ENCODE data around the gene PPTC7. TPM values are rescaled to one million over a fixed set of nuclear protein-coding genes. Genes with fewer than 3 reads are reported as not detected.

Gene PPTC7
- total and polyA plus RNA-seq, 2 donors (not counting 1 experiment from before 2014, with no cell fraction given) = 6.9 to 12.5 TPM

DNA sequence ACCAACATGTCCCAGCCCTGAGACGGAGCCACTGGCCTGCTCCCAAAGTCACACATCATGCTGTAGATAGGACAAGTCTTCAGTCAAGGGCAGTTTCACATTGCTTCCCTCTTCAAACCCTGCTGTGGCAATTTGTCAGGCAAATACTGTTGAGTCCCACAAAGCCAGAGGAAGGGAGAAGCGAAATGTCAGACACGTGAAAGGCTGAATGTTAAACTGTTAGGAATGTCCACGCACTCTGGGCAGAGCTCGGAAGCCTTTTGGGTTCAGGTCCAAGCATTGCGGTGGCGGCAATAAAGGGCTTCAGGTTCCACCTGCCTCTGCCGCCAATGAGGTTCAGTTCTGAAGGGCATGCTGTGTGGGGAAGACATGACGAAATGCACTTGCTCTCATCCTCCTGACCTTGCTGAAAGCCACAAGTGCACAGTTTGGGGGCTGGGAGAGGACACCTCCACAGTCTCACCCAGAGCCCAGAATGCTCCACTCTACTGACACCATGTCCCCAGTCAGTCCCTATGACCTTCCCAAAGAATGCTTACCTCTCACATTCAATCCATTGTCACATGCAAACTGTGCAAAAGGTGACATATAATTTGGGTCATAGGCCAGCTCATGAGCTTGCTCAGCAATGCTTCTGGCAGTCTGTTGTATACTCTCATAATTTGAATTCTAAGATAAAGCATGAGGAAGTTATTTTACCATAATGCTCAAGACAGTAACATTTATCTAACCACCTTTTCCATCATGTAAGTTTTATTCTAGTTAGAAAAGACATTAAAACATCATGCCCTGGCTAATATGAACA, 45.3 kb downstream of the PPTC7 start:
- Histone ChIP-seq H3K4me2 (ENCODE audit: extremely low read depth, insufficient read depth, low read length) (no peak overlapping the region), H3K27ac (ENCODE audit: insufficient read depth, low read length) (no peak overlapping the region), H3K27me3 (ENCODE audit: control insufficient read depth, insufficient read depth, low read length) (no peaks in the 10 kb centered on the region), H3K4me1 (ENCODE audit: control insufficient read depth, extremely low read depth, insufficient read depth, low read length) (peaks cover 3% of the 10 kb centered on the region), H3K4me3 (replicated peaks in 1 of 4; ENCODE audit: control extremely low read depth in 1 of 4, insufficient read depth in 1 of 4, low read depth in 3 of 4, low read length in 4 of 4) (no peak overlapping the region), H4K20me1 (ENCODE audit: control insufficient read depth, extremely low read depth, insufficient read depth, low read length) (no peaks in the 10 kb centered on the region), H3K79me2 (ENCODE audit: control insufficient read depth, insufficient read depth, low read length) (no peaks in the 10 kb centered on the region), H3K36me3 (ENCODE audit: control insufficient read depth, insufficient read depth, low read length) (peaks cover 4% of the 10 kb centered on the region), H2AFZ (ENCODE audit: low read length) (no peak overlapping the region), H3K9me3 (ENCODE audit: control insufficient read depth, insufficient read depth, low read depth, low read length) (no peaks in the 10 kb centered on the region), H3K9ac (ENCODE audit: insufficient read depth, low read length) (no peak overlapping the region)
- peak; percentile 27 to 81 for DNase-seq (ENCODE audit: low read depth in 2 of 2)
- TF ChIP-seq CTCF (conservative IDR thresholded peaks at IDR 0.05 in 1 of 2, IDR thresholded peaks at IDR 0.05 in 1 of 2; ENCODE audit: low read depth in 1 of 2, low read length in 2 of 2) = no peak

DNA sequence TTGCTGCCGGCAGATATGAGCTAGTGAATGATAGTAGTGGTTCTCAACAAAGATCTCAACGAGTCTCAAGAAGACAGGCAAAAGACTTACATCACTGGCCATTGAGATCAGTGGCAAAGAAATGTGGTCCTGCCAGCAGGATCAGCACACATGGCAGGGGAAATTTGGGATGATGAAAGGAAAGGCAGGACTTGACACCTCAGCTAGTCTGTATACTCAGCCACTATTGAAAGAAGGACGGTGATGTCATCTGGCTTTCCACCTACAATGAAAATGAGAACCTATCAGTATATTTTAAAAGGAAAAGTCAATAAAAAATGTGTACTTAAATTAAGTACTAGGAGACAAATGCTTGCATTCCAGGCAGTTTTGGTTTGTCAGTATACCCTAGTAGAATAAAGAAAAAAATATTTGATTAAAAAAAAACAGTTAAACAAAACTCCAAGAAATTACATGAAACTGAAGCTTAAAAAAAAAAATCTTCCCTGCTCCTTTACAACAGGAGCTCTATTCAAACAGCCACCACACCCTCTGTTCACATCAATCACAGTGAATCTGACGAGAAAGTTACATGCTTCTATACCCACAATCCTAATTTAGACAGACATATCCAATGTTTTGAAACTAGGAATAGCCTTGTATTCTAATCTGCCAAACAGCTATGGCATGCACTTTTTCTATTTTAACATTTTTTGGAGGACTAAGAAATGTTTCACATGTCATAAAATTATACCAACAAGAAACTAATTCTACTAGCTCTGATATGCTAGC, 46.1 kb downstream of the PPTC7 start:
- H2AFZ ChIP-seq (ENCODE audit: low read length) = no peak overlapping the region
- H3K27ac ChIP-seq (ENCODE audit: insufficient read depth, low read length) = no peak overlapping the region
- no peaks in the 10 kb centered on the region for H4K20me1 ChIP-seq (ENCODE audit: control insufficient read depth, extremely low read depth, insufficient read depth, low read length)
- H3K79me2 ChIP-seq (ENCODE audit: control insufficient read depth, insufficient read depth, low read length) = no peaks in the 10 kb centered on the region
- no peak for DNase-seq (ENCODE audit: low read depth in 2 of 2)
- no peak overlapping the region for H3K4me2 ChIP-seq (ENCODE audit: extremely low read depth, insufficient read depth, low read length)
- H3K27me3 ChIP-seq (ENCODE audit: control insufficient read depth, insufficient read depth, low read length) = no peaks in the 10 kb centered on the region
- peaks cover 4% of the 10 kb centered on the region for H3K36me3 ChIP-seq (ENCODE audit: control insufficient read depth, insufficient read depth, low read length)
- no peak overlapping the region for H3K4me3 ChIP-seq (replicated peaks in 1 of 4; ENCODE audit: control extremely low read depth in 1 of 4, insufficient read depth in 1 of 4, low read depth in 3 of 4, low read length in 4 of 4)
- H3K4me1 ChIP-seq (ENCODE audit: control insufficient read depth, extremely low read depth, insufficient read depth, low read length) = peaks cover 9% of the 10 kb centered on the region
- no peak for TF ChIP-seq CTCF (conservative IDR thresholded peaks at IDR 0.05 in 1 of 2, IDR thresholded peaks at IDR 0.05 in 1 of 2; ENCODE audit: low read depth in 1 of 2, low read length in 2 of 2)
- no peak for TF ChIP-seq EZH2 (IDR thresholded peaks at IDR 0.05; ENCODE audit: low read length, missing control alignments)
- H3K9ac ChIP-seq (ENCODE audit: insufficient read depth, low read length) = no peak overlapping the region
- H3K9me3 ChIP-seq (ENCODE audit: control insufficient read depth, insufficient read depth, low read depth, low read length) = no peaks in the 10 kb centered on the region

DNA sequence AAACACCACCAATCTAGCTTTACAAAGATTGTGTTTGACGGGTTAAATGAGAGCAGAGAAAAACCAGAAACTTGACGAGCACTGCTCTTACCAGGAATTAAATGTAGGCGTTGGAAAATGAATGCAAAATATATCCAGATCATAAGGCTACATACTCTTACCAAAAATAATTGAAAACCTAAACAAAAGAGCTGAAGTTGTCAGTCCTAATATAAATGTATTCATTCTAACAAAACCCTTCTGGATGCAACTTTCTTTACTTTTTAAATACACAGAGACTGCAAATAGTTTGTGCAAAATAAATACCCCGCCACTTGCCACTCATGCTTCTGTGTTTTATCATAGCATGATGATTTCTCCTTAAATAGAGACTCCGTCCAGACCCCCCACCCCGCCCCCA, 48.3 kb downstream of the PPTC7 start:
- Histone ChIP-seq H3K4me3 (replicated peaks in 1 of 4; ENCODE audit: control extremely low read depth in 1 of 4, insufficient read depth in 1 of 4, low read depth in 3 of 4, low read length in 4 of 4) (no peak overlapping the region), H3K9ac (ENCODE audit: insufficient read depth, low read length) (no peak overlapping the region)
- no peak for DNase-seq (ENCODE audit: low read depth in 2 of 2)

More for the DNA sequence above, 48.3 kb downstream of the PPTC7 start:
- TF ChIP-seq CTCF (conservative IDR thresholded peaks at IDR 0.05 in 1 of 2, IDR thresholded peaks at IDR 0.05 in 1 of 2; ENCODE audit: low read depth in 1 of 2, low read length in 2 of 2) = no peak
- no peak for TF ChIP-seq EZH2 (IDR thresholded peaks at IDR 0.05; ENCODE audit: low read length, missing control alignments)
- no peaks in the 10 kb centered on the region for H4K20me1 ChIP-seq (ENCODE audit: control insufficient read depth, extremely low read depth, insufficient read depth, low read length)
- no peaks in the 10 kb centered on the region for H3K9me3 ChIP-seq (ENCODE audit: control insufficient read depth, insufficient read depth, low read depth, low read length)
- peaks cover 4% of the 10 kb centered on the region for H3K36me3 ChIP-seq (ENCODE audit: control insufficient read depth, insufficient read depth, low read length)
- no peaks in the 10 kb centered on the region for H3K27me3 ChIP-seq (ENCODE audit: control insufficient read depth, insufficient read depth, low read length)
- no peak overlapping the region for H2AFZ ChIP-seq (ENCODE audit: low read length)
- H3K4me2 ChIP-seq (ENCODE audit: extremely low read depth, insufficient read depth, low read length) = no peak overlapping the region
- H3K79me2 ChIP-seq (ENCODE audit: control insufficient read depth, insufficient read depth, low read length) = no peaks in the 10 kb centered on the region
- H3K27ac ChIP-seq (ENCODE audit: insufficient read depth, low read length) = no peak overlapping the region
- peaks cover 15% of the 10 kb centered on the region for H3K4me1 ChIP-seq (ENCODE audit: control insufficient read depth, extremely low read depth, insufficient read depth, low read length)

Measured in fibroblast of lung (primary cell).